GM12878 (cell line): ENCODE results near the gene NUP210L. TPM values are rescaled to one million over a fixed set of nuclear protein-coding genes. Genes with fewer than 3 reads are reported as not detected.

ENCODE experiments used
- ATAC-seq: fragments of 200-7000 bp; cut with Tn5 transposase; 3 replicates; pipeline ENCODE4 v1.9.1; 2020; ENCODE audit warnings: mild to moderate bottlenecking, moderate library complexity
- BruUV-seq: library from RNA; stranded (reverse); fragments of 400-500 nt; replicated peaks from 2 replicates; lab custom pipeline; 2021; lab: Mats Ljungman, UMichigan
- CTCF ChIA-PET: fragments of 300-600 bp; sonication (Branson Sonifier 250); formaldehyde crosslinking; extraction: SDS; loops from one replicate; lab custom pipeline; 2021; ENCODE audit warnings: inconsistent platforms; lab: Yijun Ruan, JAX
- POLR2A ChIA-PET: fragments of 350-600 bp; formaldehyde crosslinking; extraction: SDS; loops from one replicate; lab custom pipeline; 2021; ENCODE audit warnings: inconsistent platforms; lab: Charles Lee
- RAD21 ChIA-PET: fragments of 300-600 bp; sonication (Branson Sonifier 250); formaldehyde crosslinking; loops from one replicate; lab custom pipeline; 2023; ENCODE audit warnings: antibody characterized with exemption; ENCODE audit not compliant: unreplicated experiment; lab: Charles Lee
- SMC1A ChIA-PET: fragments of 300-600 bp; sonication (Branson Sonifier 250); formaldehyde crosslinking; loops from one replicate; lab custom pipeline; 2023; ENCODE audit not compliant: unreplicated experiment, uncharacterized antibody; lab: Charles Lee
- DNase-seq: peaks from one replicate; pipeline ENCODE4 v3.0.0-alpha.2; 2011; ENCODE audit warnings: low read depth, low spot score
- FAIRE-seq: peaks from 3 replicates; lab custom pipeline; 2011; peaks lifted over from hg19 to GRCh38; lab: Jason Lieb, UNC
- H2AFZ ChIP-seq: 2 replicates; pipeline ENCODE4 v1.6.0; 2011; ENCODE audit warnings: low read depth, low read length, control low read depth; ENCODE audit not compliant: control insufficient read depth
- H3K27ac ChIP-seq: 2 replicates; pipeline ENCODE4 v1.5.1; 2011; ENCODE audit warnings: control low read depth; ENCODE audit not compliant: control insufficient read depth, insufficient read depth
- H3K27me3 ChIP-seq, 2 experiments: replicated peaks in 1 of 2; 2 replicates each; pipeline versions ENCODE4 v1.6.0 to v1.6.1; 2011; ENCODE audit warnings: low read length in 1 of 2; ENCODE audit not compliant: control insufficient read depth in 2 of 2, insufficient read depth in 2 of 2
- H3K36me3 ChIP-seq, 2 experiments: 2 replicates each; pipeline ENCODE4 v1.5.1; 2011; ENCODE audit warnings: low read length in 1 of 2; ENCODE audit not compliant: control insufficient read depth in 2 of 2, insufficient read depth in 2 of 2
- H3K4me1 ChIP-seq: 2 replicates; pipeline ENCODE4 v1.6.1; 2011; ENCODE audit warnings: mild to moderate bottlenecking, low read length, moderate library complexity, mixed read lengths; ENCODE audit not compliant: control insufficient read depth, insufficient read depth
- H3K4me2 ChIP-seq: 2 replicates; pipeline ENCODE4 v1.6.0; 2011; ENCODE audit warnings: control low read depth; ENCODE audit not compliant: control insufficient read depth, insufficient read depth
- H3K4me3 ChIP-seq: fragments of 200-600 bp; sonication (generic); 2 replicates; pipeline ENCODE4 v1.5.1; 2016
- H3K79me2 ChIP-seq: 2 replicates; pipeline ENCODE4 v1.6.0; 2011; ENCODE audit warnings: low read length; ENCODE audit not compliant: control insufficient read depth, insufficient read depth
- H3K9ac ChIP-seq: 2 replicates; pipeline ENCODE4 v1.8.0; 2011; ENCODE audit warnings: low read length, control low read depth, mixed read lengths; ENCODE audit not compliant: control insufficient read depth, insufficient read depth
- H3K9me3 ChIP-seq: replicated peaks from 3 replicates; pipeline ENCODE4 v1.5.1; 2011; ENCODE audit warnings: mild to moderate bottlenecking, low read length; ENCODE audit not compliant: control insufficient read depth, insufficient read depth
- H4K20me1 ChIP-seq: 2 replicates; pipeline ENCODE4 v1.6.0; 2011; ENCODE audit not compliant: control insufficient read depth, insufficient read depth
- BMI1 ChIP-seq: fragments of 450-650 bp; IDR thresholded peaks from 2 replicates; pipeline ENCODE4 v1.6.1; 2016; ENCODE audit warnings: mild to moderate bottlenecking, moderate library complexity, borderline replicate concordance
- CHD1 ChIP-seq: IDR thresholded peaks from 2 replicates; pipeline ENCODE4 v1.6.1; 2012; ENCODE audit warnings: low read depth, low read length, improper control_type of control experiment
- EED ChIP-seq: sonication (generic); IDR thresholded peaks from 2 replicates; pipeline ENCODE4 v1.6.1; 2016; ENCODE audit warnings: antibody characterized with exemption, low read depth
- IRF3 ChIP-seq: fragments of 450-650 bp; IDR thresholded peaks from 2 replicates; pipeline ENCODE4 v1.6.1; 2014; ENCODE audit warnings: mild to moderate bottlenecking
- MYB ChIP-seq: fragments of 150-350 bp; IDR thresholded peaks from 2 replicates; pipeline ENCODE4 v1.6.1; 2014; ENCODE audit warnings: mild to moderate bottlenecking, low read depth, low read length, borderline replicate concordance
- REST ChIP-seq: IDR thresholded peaks from 2 replicates; pipeline ENCODE4 v1.6.1; 2012; ENCODE audit warnings: mild to moderate bottlenecking, low read depth, low read length
- SMAD1 ChIP-seq: fragments of 450-650 bp; IDR thresholded peaks from 2 replicates; pipeline ENCODE4 v1.6.1; 2018; ENCODE audit warnings: mild to moderate bottlenecking, low read depth; ENCODE audit not compliant: partially characterized antibody
- SP1 ChIP-seq: IDR thresholded peaks from one replicate; pipeline ENCODE4 v1.6.1; 2011; ENCODE audit warnings: low read depth, low read length
- SREBF1 ChIP-seq: IDR thresholded peaks from 2 replicates; pipeline ENCODE4 v1.6.1; 2012; ENCODE audit warnings: mild to moderate bottlenecking, low read length
- STAT3 ChIP-seq: IDR thresholded peaks from 2 replicates; pipeline ENCODE4 v1.6.1; 2011; ENCODE audit warnings: low read depth, low read length, improper control_type of control experiment
- TAF1 ChIP-seq: IDR thresholded peaks from 2 replicates; pipeline ENCODE4 v1.6.1; 2011; ENCODE audit warnings: mild to moderate bottlenecking, low read depth, low read length, borderline replicate concordance
- TARDBP ChIP-seq: IDR thresholded peaks from 2 replicates; pipeline ENCODE4 v1.6.1; 2016; ENCODE audit warnings: borderline replicate concordance
- TCF12 ChIP-seq: IDR thresholded peaks from 2 replicates; pipeline ENCODE4 v1.6.1; 2011; ENCODE audit warnings: low read depth, mild to moderate bottlenecking, low read length
- USF1 ChIP-seq: IDR thresholded peaks from 2 replicates; pipeline ENCODE4 v1.6.1; 2011; ENCODE audit warnings: borderline replicate concordance, low read depth, mild to moderate bottlenecking, moderate library complexity, mixed read lengths, low read length; ENCODE audit not compliant: insufficient read depth; ENCODE audit errors: extremely low read length
- YBX1 ChIP-seq: fragments of 450-650 bp; IDR thresholded peaks from 2 replicates; pipeline ENCODE4 v1.6.1; 2016; ENCODE audit warnings: antibody characterized with exemption
- YY1 ChIP-seq: IDR thresholded peaks from 2 replicates; pipeline ENCODE4 v1.6.1; 2011; ENCODE audit warnings: low read depth, mild to moderate bottlenecking, low read length
- ZBED1 ChIP-seq: IDR thresholded peaks from 2 replicates; pipeline ENCODE4 v1.6.1; 2016; ENCODE audit warnings: borderline replicate concordance
- ZZZ3 ChIP-seq: IDR thresholded peaks from 2 replicates; pipeline ENCODE4 v1.6.1; 2011; ENCODE audit warnings: low read depth; ENCODE audit not compliant: control insufficient read depth, insufficient read length
- WGBS: methylation state at CpG from one replicate; pipeline ENCODE4 v1.1.6; 2016; ENCODE audit warnings: low lambda C conversion rate; ENCODE audit not compliant: insufficient replicate concordance, insufficient coverage; ENCODE audit errors: missing lambda C conversion rate; 5-methylcytosine and 5-hydroxymethylcytosine counted together
- in situ Hi-C: fragments of 300-500 bp; cut with MboI; formaldehyde crosslinking; loops from 9 replicates; pipeline ENCODE4 v1.14.3; 2018; ENCODE audit warnings: mixed read lengths
- intact Hi-C: fragments of 100-400 bp; cut with micrococcal nuclease; formaldehyde crosslinking; loops from one replicate; pipeline ENCODE4 v1.14.2; 2022; ENCODE audit not compliant: unreplicated experiment
- polyA plus RNA-seq, 11 experiments: library from polyadenylated mRNA; depleted of rRNA in 4 of 11; unstranded in 6 of 11; stranded (reverse) in 5 of 11; fragments of >200 nt; fragmentation: Nextera tagmentation in 4 of 11; fragmentation: Illumina TruSeq in 1 of 11; extraction: Ambion mirVana in 4 of 11; extraction: Trizol in 1 of 11; gene quantifications; 1 replicate in 1 of 11; 2 replicates in 10 of 11; pipeline versions ENCODE4 v1.2.1 to v1.2.3, GENCODE V29; 2011 to 2016; ENCODE audit warnings: inconsistent platforms in 2 of 11, missing spikeins in 2 of 11, low read depth in 1 of 11
- total RNA-seq, 4 experiments: library from RNA; depleted of rRNA in 3 of 4; stranded (reverse); fragments of >200 nt in 3 of 4; fragmentation: Illumina TruSeq in 1 of 4; extraction: Trizol in 1 of 4; gene quantifications; 2 replicates each; pipeline versions ENCODE4 v1.2.1 to v1.2.3, GENCODE V29; 2013 to 2021

Gene NUP210L
- total and polyA plus RNA-seq, 10 of the 15 experiments (the other 5 are each of a cell fraction or from before 2014, with no cell fraction given) = 0.04 to 0.08 (median 0.07) TPM; not detected in 7

GRCh38 chr1:154155251-154155650 is 378 bp upstream of the NUP210L start:
- Histone ChIP-seq H3K4me1 (peaks cover 20% of the 10 kb centered on the region), H3K27ac (no peak overlapping the region), H3K27me3 (no peaks in the 10 kb centered on the region), H4K20me1 (no peaks in the 10 kb centered on the region), H3K36me3 (peaks cover 10 to 23% of the 10 kb centered on the region in 2 experiments), H2AFZ (no peak overlapping the region), H3K9me3 (peaks cover 4% of the 10 kb centered on the region; the same call in 2 of the 3 replicates), H3K4me2 (no peak overlapping the region), H3K4me3 (no peak overlapping the region), H3K9ac (no peak overlapping the region), H3K79me2 (no peaks in the 10 kb centered on the region; the same call in 1 of the 2 replicates)
- 65% methylated on average over 9 of the region's 9 CpGs for WGBS
- BruUV-seq = no TSS peak
- TF ChIP-seq STAT3 (no peak), SREBF1 (no peak), YY1 (no peak), EED (no peak), ZBED1 (no peak), BMI1 (no peak), MYB (no peak), TCF12 (no peak), SMAD1 (no peak), TARDBP (no peak), ZZZ3 (no peak), YBX1 (no peak), USF1 (no peak), REST (no peak), SP1 (no peak), TAF1 (no peak), IRF3 (no peak), CHD1 (no peak)
- POLR2A ChIA-PET = no interaction called here
- in situ Hi-C loops = no loop called here
- FAIRE-seq (no peak), DNase-seq (no peak), ATAC-seq (no peak)
- CTCF ChIA-PET = interaction anchor here (0.6 to 1.1 kb wide), 2 partner anchors 23 to 30 kb away, joined by 3 to 4 read pairs; no protein-coding TSS in a partner anchor
- SMC1A ChIA-PET = interaction anchor here (1.2 kb wide), 1 partner anchor 11 kb away, joined by 3 read pairs; no protein-coding TSS in a partner anchor
- intact Hi-C loops = no loop called here
- RAD21 ChIA-PET = no interaction called here
